HL-60 (cell line): Measurements from ENCODE around the gene KLHL7.

Source experiments
- CTCF ChIP-seq: IDR thresholded peaks from one replicate; pipeline ENCODE4 v1.5.1; 2011; ENCODE audit warnings: low read length, control low read depth, inconsistent platforms; ENCODE audit not compliant: insufficient read depth
- GABPA ChIP-seq: IDR thresholded peaks from 2 replicates; pipeline ENCODE4 v1.6.1; 2012; ENCODE audit warnings: low read depth

DNA sequence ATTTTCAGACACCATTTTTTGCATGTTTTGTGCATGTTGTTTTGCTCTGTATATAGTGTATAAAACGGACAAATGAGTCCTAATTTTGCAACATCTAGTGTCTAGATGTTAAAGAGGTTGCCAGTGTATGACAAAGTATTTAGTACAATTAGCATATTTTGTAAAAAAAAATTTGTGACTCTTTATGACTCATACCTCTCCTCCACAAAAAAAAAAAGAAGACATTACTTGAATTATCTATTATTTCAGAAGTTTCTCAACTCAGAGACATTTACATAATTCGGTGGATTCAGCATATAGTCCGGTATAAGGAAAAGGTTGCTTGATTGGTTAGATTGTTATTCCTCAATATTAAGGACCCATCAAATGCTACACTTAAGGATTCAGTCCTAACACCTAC, 102.3 kb downstream of the KLHL7 start:
- TF ChIP-seq CTCF, result no peak
- no peak for TF ChIP-seq GABPA
